Tibial nerve (tissue), 3 donors: Measurements from ENCODE around the gene GLRA1.

Source experiments
- POLR2A ChIP-seq, 2 donors: fragments of 450-650 bp; IDR thresholded peaks; one replicate each; pipeline ENCODE4 v1.6.1; 2017; ENCODE audit warnings: antibody characterized with exemption in 2 of 2, mild to moderate bottlenecking in 2 of 2, moderate library complexity in 2 of 2
- TF ChIP-seq, protein P1 (sequence below), 5 experiments: fragments of 200-600 bp in 3 of 5; fragments of 450-650 bp in 2 of 5; sonication (generic) in 3 of 5; IDR thresholded peaks; one replicate each; pipeline ENCODE4 v1.5.1; 2016 to 2019; ENCODE audit warnings: antibody characterized with exemption in 5 of 5, mild to moderate bottlenecking in 3 of 5, moderate library complexity in 2 of 5

DNA sequence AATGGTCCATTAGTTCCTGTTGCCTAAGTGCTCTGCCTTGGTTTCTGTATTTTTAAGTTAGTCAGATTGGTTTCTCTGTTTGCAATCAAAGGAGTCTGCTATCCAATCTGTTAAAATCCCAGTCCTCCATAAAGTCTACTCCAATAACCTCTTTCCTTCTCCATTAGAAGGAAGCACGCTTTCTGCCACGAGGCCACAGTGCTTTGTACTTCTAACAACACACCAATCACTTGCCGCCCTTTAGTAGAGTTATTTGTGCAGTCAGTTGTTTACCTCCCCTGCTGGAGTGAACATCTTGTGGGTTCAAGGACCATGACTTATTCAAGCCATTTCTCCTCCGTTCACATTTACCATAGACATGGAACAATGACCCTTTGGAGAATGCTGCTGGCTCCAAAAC lies 69.0 kb downstream of the GLRA1 start:
- TF ChIP-seq, protein P1, sequence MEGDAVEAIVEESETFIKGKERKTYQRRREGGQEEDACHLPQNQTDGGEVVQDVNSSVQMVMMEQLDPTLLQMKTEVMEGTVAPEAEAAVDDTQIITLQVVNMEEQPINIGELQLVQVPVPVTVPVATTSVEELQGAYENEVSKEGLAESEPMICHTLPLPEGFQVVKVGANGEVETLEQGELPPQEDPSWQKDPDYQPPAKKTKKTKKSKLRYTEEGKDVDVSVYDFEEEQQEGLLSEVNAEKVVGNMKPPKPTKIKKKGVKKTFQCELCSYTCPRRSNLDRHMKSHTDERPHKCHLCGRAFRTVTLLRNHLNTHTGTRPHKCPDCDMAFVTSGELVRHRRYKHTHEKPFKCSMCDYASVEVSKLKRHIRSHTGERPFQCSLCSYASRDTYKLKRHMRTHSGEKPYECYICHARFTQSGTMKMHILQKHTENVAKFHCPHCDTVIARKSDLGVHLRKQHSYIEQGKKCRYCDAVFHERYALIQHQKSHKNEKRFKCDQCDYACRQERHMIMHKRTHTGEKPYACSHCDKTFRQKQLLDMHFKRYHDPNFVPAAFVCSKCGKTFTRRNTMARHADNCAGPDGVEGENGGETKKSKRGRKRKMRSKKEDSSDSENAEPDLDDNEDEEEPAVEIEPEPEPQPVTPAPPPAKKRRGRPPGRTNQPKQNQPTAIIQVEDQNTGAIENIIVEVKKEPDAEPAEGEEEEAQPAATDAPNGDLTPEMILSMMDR (IDR thresholded peaks at IDR 0.05), result no peak
- no peak for TF ChIP-seq POLR2A (IDR thresholded peaks at IDR 0.05)
